Central memory CD4-positive, alpha-beta T cell (primary cell): ENCODE results near the gene HIVEP3.

Experiments
- DNase-seq: peaks from one replicate; pipeline ENCODE4 v3.0.0; 2022

Gene HIVEP3

DNA sequence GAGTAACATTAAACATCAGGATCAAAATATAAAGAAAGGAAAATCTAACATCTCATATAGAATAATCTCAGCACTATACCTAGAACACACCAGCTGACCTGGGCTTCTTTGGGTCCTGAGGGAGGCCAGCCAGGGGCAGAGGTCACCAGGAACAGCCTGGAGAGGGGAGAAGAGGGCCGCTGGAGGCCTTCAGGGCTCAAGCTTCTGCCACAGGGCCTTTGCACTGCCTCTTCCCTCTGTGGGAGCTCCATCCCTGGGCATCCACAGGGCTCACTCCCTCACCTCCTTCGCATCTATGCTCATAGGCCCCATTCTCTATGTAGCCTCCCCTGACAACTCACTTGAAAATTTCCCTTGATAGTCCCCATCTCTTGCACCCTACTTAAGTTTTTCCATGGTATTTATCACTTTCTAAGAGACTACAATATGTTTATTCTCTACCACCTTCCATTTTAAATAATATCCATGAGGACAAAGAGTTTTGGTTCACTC is 73.9 kb downstream of the HIVEP3 start:
- no peak for DNase-seq

- DNase-seq, result no peak
Observed at GRCh38 chr1:41844255-41844654, 74.5 kb downstream of the HIVEP3 start.

DNA sequence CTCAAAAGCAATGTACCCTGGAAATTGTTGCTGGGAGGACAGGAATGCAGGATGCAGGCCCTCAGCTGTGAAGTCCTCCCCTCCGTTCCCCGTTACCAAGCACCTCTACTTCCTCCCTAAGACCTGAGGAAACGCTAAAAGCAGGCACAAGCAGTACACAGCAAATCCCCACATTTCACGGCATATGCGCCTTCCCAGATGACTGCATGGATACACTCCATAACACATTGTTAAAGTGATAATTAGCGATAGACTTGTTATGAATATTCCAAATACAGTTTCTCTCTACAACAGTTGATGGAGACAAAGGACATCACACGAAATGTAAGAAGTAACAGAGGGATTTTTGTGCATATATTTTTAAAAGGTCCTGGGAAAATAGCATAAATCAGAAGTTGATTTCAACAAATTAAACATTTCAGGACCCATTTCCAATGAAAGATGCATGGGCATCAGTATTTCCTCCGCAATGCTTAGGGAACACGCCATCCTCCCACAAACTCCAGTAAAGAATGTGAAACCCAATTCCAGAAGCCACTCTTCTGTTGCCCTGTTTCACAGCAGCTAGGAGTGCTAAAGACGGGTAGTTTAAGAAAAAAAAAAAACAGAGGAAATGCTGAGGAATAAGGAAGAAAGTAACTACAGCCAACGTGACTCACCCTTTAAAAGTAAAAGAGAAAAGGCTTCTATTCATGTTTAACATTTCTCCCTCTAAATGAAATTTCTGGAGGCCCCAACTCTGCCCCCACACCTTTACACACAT is 75.5 kb downstream of the HIVEP3 start:
- DNase-seq, result no peak

- no peak for DNase-seq
Observed at GRCh38 chr1:41842326-41842725, 76.4 kb downstream of the HIVEP3 start.

- no peak for DNase-seq
Observed at GRCh38 chr1:41840592-41841246, 78.0 kb downstream of the HIVEP3 start.

DNA sequence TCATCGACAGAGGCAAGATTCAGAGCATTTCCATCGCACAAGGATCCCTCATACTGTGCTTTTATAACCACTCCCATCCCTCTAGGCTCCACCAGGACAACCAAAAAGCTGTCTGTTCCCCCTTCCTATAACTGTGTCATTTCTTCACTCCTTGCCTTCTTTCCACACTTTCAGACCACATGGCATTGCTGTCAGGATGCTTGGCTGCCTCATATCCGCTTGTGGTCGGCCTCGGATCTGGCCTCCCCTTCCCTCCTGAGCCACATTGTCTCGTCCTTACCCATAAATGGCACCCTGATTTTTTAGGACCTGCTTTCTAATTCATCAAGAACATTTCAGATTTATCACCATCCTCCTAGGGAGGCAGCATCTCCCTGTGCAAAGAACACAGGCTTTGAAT is 80.5 kb downstream of the HIVEP3 start:
- DNase-seq, result no peak

DNA sequence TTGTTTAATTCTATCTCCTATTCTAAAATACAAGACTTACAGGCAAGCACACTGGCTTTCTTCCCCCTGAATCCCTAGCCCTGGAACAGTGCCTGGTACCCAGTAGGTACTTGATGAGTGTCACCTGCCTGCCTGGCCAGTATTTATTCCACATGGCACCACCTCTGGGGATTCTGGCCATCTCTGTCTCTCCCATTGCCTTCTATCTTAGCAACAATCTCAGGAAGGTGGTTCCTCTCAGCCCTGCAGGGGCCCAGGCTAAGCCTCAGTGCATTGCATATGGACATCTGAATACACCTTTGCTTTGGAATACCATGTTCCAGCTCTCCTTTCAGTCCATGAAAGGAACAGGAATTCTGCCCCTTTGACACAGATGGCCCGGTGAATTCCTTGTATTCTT is 81.0 kb downstream of the HIVEP3 start:
- no peak for DNase-seq

GRCh38 chr1:41835485-41835884 is 83.2 kb downstream of the HIVEP3 start:
- no peak for DNase-seq

GRCh38 chr1:41833519-41834000 is 85.2 kb downstream of the HIVEP3 start:
- DNase-seq, result no peak

DNA sequence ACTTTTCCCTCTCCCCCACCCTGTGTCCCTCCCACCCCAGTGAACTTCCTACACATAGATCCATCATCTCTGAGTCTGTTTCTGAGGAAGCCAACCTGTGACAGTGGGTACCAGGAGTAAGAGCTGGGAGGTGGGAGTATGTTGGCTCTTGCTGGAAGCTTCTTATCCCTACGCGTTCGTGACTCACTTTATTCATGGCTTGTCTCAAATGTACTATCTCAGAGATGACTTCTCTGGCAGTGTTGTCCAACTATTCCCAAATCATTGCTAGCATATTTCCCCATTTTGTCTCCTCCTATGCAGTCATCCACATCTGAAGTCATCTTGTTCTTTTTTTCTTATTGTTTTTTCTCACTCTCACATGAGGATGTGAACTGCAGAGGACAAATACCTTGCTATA is 88.0 kb downstream of the HIVEP3 start:
- no peak for DNase-seq

- no peak for DNase-seq
Observed at GRCh38 chr1:41827991-41828570, 90.6 kb downstream of the HIVEP3 start.

DNA sequence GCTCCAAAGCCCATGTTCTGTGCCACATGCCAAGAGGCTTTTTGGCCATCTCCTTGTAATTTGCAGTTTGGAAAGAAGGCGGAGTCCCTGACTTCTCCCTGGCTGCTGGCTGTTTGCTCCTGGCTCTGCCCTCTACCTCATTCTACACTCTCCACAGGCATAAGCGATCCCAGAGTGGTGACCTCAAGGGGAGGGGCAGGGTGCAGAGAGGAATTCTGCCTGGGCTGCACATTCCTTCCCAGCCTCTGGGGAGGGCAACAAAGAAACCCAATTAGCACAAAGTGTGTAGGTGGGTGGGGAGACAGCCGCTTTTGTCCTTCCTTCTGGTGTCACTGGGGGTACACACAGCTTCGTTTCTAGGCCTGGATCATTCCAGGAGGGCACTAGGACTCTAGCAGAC is 95.3 kb downstream of the HIVEP3 start:
- no peak for DNase-seq

- DNase-seq, result no peak
Observed at GRCh38 chr1:41822866-41823265, 95.9 kb downstream of the HIVEP3 start.

- DNase-seq, result no peak
Observed at GRCh38 chr1:41819843-41820242, 98.9 kb downstream of the HIVEP3 start.

DNA sequence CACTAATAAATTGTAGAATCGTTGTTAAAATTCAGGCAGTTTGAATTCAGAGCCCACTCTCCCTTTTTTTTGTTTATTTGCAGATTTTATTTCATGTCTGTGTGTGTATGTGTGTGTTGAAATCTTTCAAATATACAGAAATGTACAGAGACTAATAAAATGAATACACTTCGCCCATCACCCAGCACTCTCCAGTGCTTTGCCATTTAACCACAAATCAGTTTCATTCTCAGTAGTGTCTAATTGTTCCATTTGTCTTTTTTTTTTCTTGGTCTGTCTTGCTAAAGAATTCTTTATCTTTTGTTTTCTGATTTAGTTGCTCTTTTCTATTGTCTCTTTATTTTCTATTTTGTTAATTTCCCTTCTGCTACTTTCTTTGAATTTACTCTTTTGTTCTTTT is 99.7 kb downstream of the HIVEP3 start:
- DNase-seq, result no peak

- no peak for DNase-seq
Observed at GRCh38 chr1:41816061-41816460, 102.7 kb downstream of the HIVEP3 start.

DNA sequence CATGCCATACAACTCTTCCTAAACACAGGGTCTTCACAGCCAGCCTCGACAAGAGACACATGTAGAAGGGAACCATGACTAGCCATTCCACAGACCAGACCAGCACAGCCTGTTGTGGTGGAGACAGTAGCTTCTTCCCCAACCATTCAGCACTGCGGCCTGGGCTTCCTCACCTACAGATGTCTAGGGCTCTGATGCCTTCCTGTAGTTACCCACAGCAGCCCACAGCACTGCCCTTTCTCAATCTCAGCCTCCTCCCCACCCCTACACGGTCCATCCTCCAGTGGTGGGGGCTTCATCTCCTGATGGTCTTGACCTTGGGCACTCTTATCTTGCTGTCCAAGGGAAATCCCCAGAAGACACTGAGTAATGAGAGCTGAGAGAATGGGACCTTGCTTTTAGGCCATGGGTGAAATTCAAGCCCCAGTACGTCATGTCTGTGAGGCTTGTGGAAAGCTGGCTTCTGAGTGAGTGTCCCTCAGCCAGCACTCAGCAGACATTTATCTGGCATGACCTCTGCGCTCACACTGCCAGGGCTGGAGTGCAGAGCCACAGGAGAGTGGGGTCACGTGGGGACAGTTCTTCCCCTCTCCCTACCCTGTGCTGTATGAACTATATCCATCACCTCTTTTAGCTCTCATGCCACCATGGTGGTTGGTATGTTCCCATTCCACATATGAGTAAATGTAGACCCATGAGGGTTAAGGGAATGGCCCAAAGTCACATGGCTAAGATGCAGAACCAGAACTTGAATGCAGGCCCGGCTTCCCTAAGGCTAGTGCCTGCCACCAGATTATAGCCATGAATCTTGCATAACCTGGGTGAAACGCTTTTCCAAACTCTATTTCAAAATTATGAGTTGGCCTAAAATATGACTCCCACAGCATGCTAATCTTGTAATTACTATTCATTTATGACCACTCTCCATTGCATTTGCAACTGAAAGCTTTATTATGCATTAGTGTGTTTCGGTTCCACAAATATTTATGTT is 104.7 kb downstream of the HIVEP3 start:
- no peak for DNase-seq

DNA sequence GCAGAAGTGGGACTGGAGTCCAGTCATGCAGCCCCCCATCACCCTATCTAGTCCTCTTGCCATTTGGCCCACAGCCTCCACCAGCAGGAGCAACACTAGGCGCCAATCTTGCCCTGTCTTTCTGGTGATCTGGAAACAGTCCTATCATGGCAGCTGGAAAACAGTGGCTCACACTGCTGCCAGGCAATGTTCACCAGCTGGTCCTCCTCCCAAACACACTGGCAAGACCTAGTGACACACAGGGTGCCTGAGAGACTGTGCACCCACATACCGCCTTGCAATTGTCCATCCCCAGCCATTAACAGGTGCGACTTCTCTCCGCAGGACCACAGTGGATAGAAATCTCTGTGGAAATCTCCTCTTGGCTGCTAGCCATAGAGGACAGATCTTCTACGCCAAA is 105.5 kb downstream of the HIVEP3 start:
- DNase-seq, result no peak

DNA sequence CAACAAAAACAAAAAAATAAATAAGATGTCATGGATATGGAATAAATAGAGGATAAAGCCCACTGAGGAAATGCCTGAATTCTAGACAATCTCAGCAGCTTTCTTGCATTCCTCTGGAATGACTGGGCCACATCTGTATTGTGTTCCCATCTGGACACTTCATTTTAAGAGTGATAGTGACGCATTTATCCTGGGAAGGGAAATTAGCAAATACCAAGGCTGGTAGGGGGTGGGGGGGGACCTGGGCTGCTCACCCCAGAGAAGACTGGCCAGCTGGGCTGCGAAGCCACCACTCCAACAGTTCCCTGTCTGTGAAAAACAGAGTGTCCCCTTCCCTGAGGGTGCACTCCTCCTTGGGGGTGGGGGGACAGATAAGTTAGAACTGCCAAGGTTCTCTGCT is 106.3 kb downstream of the HIVEP3 start:
- DNase-seq, result no peak

GRCh38 chr1:41812051-41812450 is 106.7 kb downstream of the HIVEP3 start:
- DNase-seq, result peak; percentile 43

GRCh38 chr1:41811051-41811795 is 107.5 kb downstream of the HIVEP3 start:
- no peak for DNase-seq

- DNase-seq, result peak; percentile 20
Observed at GRCh38 chr1:41810446-41810845, 108.3 kb downstream of the HIVEP3 start.
